22Rv1 (cell line): ENCODE measurements around the gene CEP164.

ENCODE experiments used
- H3K27ac ChIP-seq: fragments of 450-650 bp; 2 replicates; pipeline ENCODE4 v1.5.1; 2017
- CTCF ChIP-seq: fragments of 450-650 bp; IDR thresholded peaks from 2 replicates; pipeline ENCODE4 v1.5.1; 2017; ENCODE audit warnings: mild to moderate bottlenecking
- ZFX ChIP-seq: fragments of 450-650 bp; IDR thresholded peaks from 2 replicates; pipeline ENCODE4 v1.6.1; 2017; ENCODE audit warnings: antibody characterized with exemption, borderline replicate concordance

The CEP164 gene

GRCh38 chr11:117298195-117298594 is 29.5 kb upstream of the CEP164 start:
- no peak for TF ChIP-seq CTCF
- no peak for TF ChIP-seq ZFX
- no peak overlapping the region for H3K27ac ChIP-seq

- H3K27ac ChIP-seq = no peak overlapping the region
- TF ChIP-seq ZFX (no peak), CTCF (no peak)
These were observed 28.0 kb upstream of the CEP164 start for GRCh38 chr11:117299351-117300282.

GRCh38 chr11:117300283-117300663 is 27.4 kb upstream of the CEP164 start:
- no peak for TF ChIP-seq CTCF
- TF ChIP-seq ZFX = no peak
- H3K27ac ChIP-seq = no peak overlapping the region

- H3K27ac ChIP-seq = no peak overlapping the region
- no peak for TF ChIP-seq ZFX
- TF ChIP-seq CTCF = no peak
These were observed 26.9 kb upstream of the CEP164 start for GRCh38 chr11:117300773-117301172.

GRCh38 chr11:117302228-117302627 is 25.4 kb upstream of the CEP164 start:
- H3K27ac ChIP-seq = no peak overlapping the region
- TF ChIP-seq CTCF (no peak), ZFX (no peak)

- no peak overlapping the region for H3K27ac ChIP-seq
- TF ChIP-seq CTCF = no peak
- TF ChIP-seq ZFX = no peak
These were observed 24.6 kb upstream of the CEP164 start for GRCh38 chr11:117303101-117303500.

- TF ChIP-seq CTCF = no peak
- no peak for TF ChIP-seq ZFX
- no peak overlapping the region for H3K27ac ChIP-seq
These were observed 23.9 kb upstream of the CEP164 start for GRCh38 chr11:117303646-117304315.
